VCaP (cell line): ENCODE data around the gene FMO2.

Source experiments
- H3K27ac ChIP-seq: fragments of 450-650 bp; 2 replicates; pipeline ENCODE4 v1.5.1; 2017
- TF ChIP-seq, protein P1 (sequence below): fragments of 450-650 bp; conservative IDR thresholded peaks from 2 replicates; pipeline ENCODE4 v1.5.1; 2017; ENCODE audit warnings: mild to moderate bottlenecking, moderate library complexity

Gene FMO2

GRCh38 chr1:171251952-171252300, 66.8 kb downstream of the FMO2 start:
- TF ChIP-seq, protein P1, sequence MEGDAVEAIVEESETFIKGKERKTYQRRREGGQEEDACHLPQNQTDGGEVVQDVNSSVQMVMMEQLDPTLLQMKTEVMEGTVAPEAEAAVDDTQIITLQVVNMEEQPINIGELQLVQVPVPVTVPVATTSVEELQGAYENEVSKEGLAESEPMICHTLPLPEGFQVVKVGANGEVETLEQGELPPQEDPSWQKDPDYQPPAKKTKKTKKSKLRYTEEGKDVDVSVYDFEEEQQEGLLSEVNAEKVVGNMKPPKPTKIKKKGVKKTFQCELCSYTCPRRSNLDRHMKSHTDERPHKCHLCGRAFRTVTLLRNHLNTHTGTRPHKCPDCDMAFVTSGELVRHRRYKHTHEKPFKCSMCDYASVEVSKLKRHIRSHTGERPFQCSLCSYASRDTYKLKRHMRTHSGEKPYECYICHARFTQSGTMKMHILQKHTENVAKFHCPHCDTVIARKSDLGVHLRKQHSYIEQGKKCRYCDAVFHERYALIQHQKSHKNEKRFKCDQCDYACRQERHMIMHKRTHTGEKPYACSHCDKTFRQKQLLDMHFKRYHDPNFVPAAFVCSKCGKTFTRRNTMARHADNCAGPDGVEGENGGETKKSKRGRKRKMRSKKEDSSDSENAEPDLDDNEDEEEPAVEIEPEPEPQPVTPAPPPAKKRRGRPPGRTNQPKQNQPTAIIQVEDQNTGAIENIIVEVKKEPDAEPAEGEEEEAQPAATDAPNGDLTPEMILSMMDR = peak; percentile 21

DNA sequence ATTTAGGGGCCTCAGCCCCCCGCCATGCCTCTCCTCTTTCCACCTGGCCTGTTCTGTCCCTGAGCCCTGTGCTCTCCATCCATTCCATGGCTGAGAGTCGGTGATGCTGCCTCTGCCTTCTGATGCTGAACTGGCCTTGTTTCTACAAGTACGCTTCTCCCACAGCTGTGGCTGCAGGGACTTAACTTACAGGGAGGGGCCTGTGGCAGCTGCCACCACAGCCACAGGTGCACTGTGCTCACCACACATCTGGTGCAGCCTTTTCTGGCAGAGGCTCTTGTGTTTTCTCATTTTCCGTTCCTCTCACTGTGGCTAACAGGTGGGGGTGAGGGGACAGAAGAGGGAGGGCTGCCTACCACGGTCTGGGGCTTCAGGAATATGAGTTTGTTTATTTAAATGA, 67.4 kb downstream of the FMO2 start:
- TF ChIP-seq, protein P1 = no peak
- no peak overlapping the region for H3K27ac ChIP-seq

More at GRCh38 chr1:171251952-171252300, 66.8 kb downstream of the FMO2 start:
- H3K27ac ChIP-seq = no peak overlapping the region

GRCh38 chr1:171254859-171255258, 69.8 kb downstream of the FMO2 start:
- no peak overlapping the region for H3K27ac ChIP-seq
- TF ChIP-seq, protein P1 = no peak

- TF ChIP-seq, protein P1 = no peak
- no peak overlapping the region for H3K27ac ChIP-seq
Measured at GRCh38 chr1:171256940-171257606, 72.0 kb downstream of the FMO2 start.

- no peak overlapping the region for H3K27ac ChIP-seq
- TF ChIP-seq, protein P1 = no peak
Measured at GRCh38 chr1:171257607-171258076, 72.5 kb downstream of the FMO2 start.

DNA sequence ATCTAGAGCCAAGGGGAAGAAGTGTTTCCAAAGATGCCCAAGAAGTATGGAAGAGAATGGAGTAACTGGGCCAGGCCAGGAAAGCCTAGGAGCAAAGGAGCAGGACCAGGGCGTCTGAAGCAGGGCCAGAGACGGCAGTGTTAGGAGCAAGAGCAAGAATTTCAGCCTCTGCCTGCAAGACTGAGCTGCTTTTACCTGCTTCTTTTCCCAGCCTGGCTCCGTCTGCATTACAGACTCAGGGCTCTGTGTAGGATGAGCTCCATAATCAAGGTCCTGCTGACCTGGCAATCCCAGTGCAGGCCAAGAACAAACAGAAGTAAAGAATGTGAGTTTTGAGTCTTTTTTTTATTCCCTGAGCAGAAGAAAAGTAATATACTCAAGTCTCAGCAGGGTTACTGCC, 73.3 kb downstream of the FMO2 start:
- H3K27ac ChIP-seq = no peak overlapping the region
- TF ChIP-seq, protein P1 = no peak

- TF ChIP-seq, protein P1 = no peak
- no peak overlapping the region for H3K27ac ChIP-seq
Measured at GRCh38 chr1:171258943-171259342, 73.8 kb downstream of the FMO2 start.
